Measurements from ENCODE around the gene TTLL12. TPM values are rescaled to one million over a fixed set of nuclear protein-coding genes. Genes with fewer than 3 reads are reported as not detected.

TTLL12 gene
- total and polyA plus RNA-seq, 4 experiments from 2014 or later: 20.8 to 29.6 (median 28.6) TPM

DNA sequence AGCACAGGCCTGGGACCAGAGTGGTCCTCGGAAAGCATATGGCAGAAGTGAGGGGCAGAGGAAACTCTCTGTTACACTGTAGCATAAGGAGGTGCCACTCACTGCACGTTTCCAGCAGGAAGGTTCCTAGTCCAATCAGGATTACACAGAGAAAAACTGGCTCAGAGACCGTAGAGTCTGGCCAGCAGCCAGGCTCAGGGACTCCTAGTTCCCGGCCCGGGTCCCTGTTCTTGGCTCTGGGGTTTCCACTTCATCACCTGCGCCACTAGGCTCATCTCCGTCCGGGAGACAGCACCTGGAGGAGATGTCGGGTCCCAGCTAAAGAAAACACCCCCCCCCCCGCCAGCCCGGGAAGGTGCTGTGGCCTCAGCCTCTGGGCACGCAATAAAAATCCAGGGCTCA, 1.1 kb downstream of the TTLL12 start:
- Mint-ChIP-seq H3K36me3 (peaks cover 0 to 8% of the 10 kb centered on the region in 2 donors), H3K27me3 (no peaks in the 10 kb centered on the region), H3K4me1 (peaks cover 4 to 44% (median 21%) of the 10 kb centered on the region in 4 donors), H3K4me3 (peak overlapping the region; percentile 70 to 80 (median 76)), H3K9me3 (peaks cover 0 to 2% (median 0%) of the 10 kb centered on the region in 8 donors), H3K27ac (peak overlapping the region in 3 of 7 donors; percentile 68 to 87 (median 85))
- Histone ChIP-seq H3K4me1 (ENCODE audit: insufficient read depth, low read length) (peaks cover 24% of the 10 kb centered on the region), H3K27me3 (ENCODE audit: insufficient read depth, low read length) (no peaks in the 10 kb centered on the region), H3K4me3 (ENCODE audit: low read length in 2 of 2) (peak overlapping the region; percentile 2 to 64), H3K36me3 (ENCODE audit: insufficient read depth, low read length) (no peaks in the 10 kb centered on the region), H3K27ac (ENCODE audit: low read depth, low read length) (peak overlapping the region; percentile 69), H3K9me3 (ENCODE audit: control insufficient read depth in 1 of 2, low read length in 2 of 2) (no peaks in the 10 kb centered on the region)
- intact Hi-C loops (cut with micrococcal nuclease): loop anchor here (2.0 to 5.0 kb wide), 3 partner anchors 33 to 1516 kb away; partner anchors contain the start of genes ARFGAP3 and PRR5
- ChIA-PET POLR2A (ENCODE audit: partially characterized antibody) (interaction anchor here (1.0 to 2.8 kb wide), 3 partner anchors 22 to 42 kb away, joined by 4 to 28 read pairs (median 27); partner anchors contain the start of genes MCAT and TSPO), CTCF (ENCODE audit: partially characterized antibody) (no interaction called here)
- DNase-seq: no peak

- Histone ChIP-seq H3K4me1 (ENCODE audit: insufficient read depth, low read length) (peaks cover 24% of the 10 kb centered on the region), H3K4me3 (ENCODE audit: low read length in 2 of 2) (no peak overlapping the region), H3K27me3 (ENCODE audit: insufficient read depth, low read length) (no peaks in the 10 kb centered on the region), H3K9me3 (ENCODE audit: control insufficient read depth in 1 of 2, low read length in 2 of 2) (no peaks in the 10 kb centered on the region), H3K36me3 (ENCODE audit: insufficient read depth, low read length) (peaks cover 12% of the 10 kb centered on the region), H3K27ac (ENCODE audit: low read depth, low read length) (no peak overlapping the region)
- no peaks in the 10 kb centered on the region for H3K27me3 Mint-ChIP-seq
- peaks cover 4 to 18% of the 10 kb centered on the region in 2 donors for H3K36me3 Mint-ChIP-seq
- intact Hi-C loops (cut with micrococcal nuclease): no loop called here
- CTCF ChIA-PET (ENCODE audit: partially characterized antibody): no interaction called here
- peak overlapping the region in 2 of 7 donors; percentile 70 to 87 for H3K27ac Mint-ChIP-seq
- peaks cover 0 to 2% (median 0%) of the 10 kb centered on the region in 8 donors for H3K9me3 Mint-ChIP-seq
- peak overlapping the region in 1 of 8 donors; percentile 45 for H3K4me3 Mint-ChIP-seq
- peak in 1 of 5 donors; percentile 19 for DNase-seq
- H3K4me1 Mint-ChIP-seq: peaks cover 4 to 37% (median 18%) of the 10 kb centered on the region in 4 donors
- POLR2A ChIA-PET (ENCODE audit: partially characterized antibody): no interaction called here
Measured at GRCh38 chr22:43183496-43184277, 3.2 kb downstream of the TTLL12 start.

GRCh38 chr22:43182726-43183125, 4.2 kb downstream of the TTLL12 start:
- intact Hi-C loops (cut with micrococcal nuclease): no loop called here
- DNase-seq: peak in 1 of 5 donors; percentile 36
- Mint-ChIP-seq H3K36me3 (peaks cover 6 to 16% of the 10 kb centered on the region in 2 donors), H3K27ac (peak overlapping the region in 2 of 7 donors; percentile 55 to 57), H3K9me3 (peaks cover 0 to 2% (median 0%) of the 10 kb centered on the region in 8 donors), H3K4me1 (peaks cover 4 to 31% (median 14%) of the 10 kb centered on the region in 4 donors), H3K27me3 (no peaks in the 10 kb centered on the region), H3K4me3 (no peak overlapping the region)
- Histone ChIP-seq H3K36me3 (ENCODE audit: insufficient read depth, low read length) (peaks cover 13% of the 10 kb centered on the region), H3K4me1 (ENCODE audit: insufficient read depth, low read length) (peaks cover 18% of the 10 kb centered on the region), H3K4me3 (ENCODE audit: low read length in 2 of 2) (no peak overlapping the region), H3K27ac (ENCODE audit: low read depth, low read length) (no peak overlapping the region), H3K27me3 (ENCODE audit: insufficient read depth, low read length) (no peaks in the 10 kb centered on the region), H3K9me3 (ENCODE audit: control insufficient read depth in 1 of 2, low read length in 2 of 2) (no peaks in the 10 kb centered on the region)
- POLR2A ChIA-PET (ENCODE audit: partially characterized antibody): no interaction called here
- CTCF ChIA-PET (ENCODE audit: partially characterized antibody): no interaction called here

DNA sequence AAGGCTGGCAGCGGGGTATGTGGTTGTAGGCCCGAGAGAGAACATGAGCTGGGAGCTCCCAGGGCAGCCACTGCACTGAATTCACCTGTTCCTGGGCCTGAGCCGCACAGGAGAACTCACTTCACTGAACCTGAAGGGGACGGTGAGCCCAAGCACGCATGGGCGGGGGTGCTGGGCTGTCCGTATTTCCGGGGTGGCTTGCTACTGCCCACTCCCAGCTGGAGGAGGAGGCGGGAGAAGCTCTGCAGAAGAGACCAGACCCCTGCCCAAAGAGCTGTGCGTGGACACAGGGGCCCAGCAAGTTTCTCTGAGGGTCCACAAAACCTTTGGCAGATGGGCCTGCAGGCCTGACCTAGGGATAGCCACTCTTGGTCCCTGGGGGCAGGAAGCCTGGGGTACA, 4.8 kb downstream of the TTLL12 start:
- peaks cover 4 to 29% (median 12%) of the 10 kb centered on the region in 4 donors for H3K4me1 Mint-ChIP-seq
- intact Hi-C loops (cut with micrococcal nuclease): no loop called here
- POLR2A ChIA-PET (ENCODE audit: partially characterized antibody): no interaction called here
- Histone ChIP-seq H3K27me3 (ENCODE audit: insufficient read depth, low read length) (no peaks in the 10 kb centered on the region), H3K4me3 (ENCODE audit: low read length in 2 of 2) (no peak overlapping the region), H3K9me3 (ENCODE audit: control insufficient read depth in 1 of 2, low read length in 2 of 2) (no peaks in the 10 kb centered on the region), H3K36me3 (ENCODE audit: insufficient read depth, low read length) (peaks cover 13% of the 10 kb centered on the region), H3K4me1 (ENCODE audit: insufficient read depth, low read length) (peaks cover 16% of the 10 kb centered on the region), H3K27ac (ENCODE audit: low read depth, low read length) (no peak overlapping the region)
- H3K36me3 Mint-ChIP-seq: peaks cover 6 to 13% of the 10 kb centered on the region in 2 donors
- no peaks in the 10 kb centered on the region for H3K27me3 Mint-ChIP-seq
- peaks cover 0 to 2% (median 0%) of the 10 kb centered on the region in 8 donors for H3K9me3 Mint-ChIP-seq
- no peak overlapping the region for H3K4me3 Mint-ChIP-seq
- no peak overlapping the region for H3K27ac Mint-ChIP-seq
- CTCF ChIA-PET (ENCODE audit: partially characterized antibody): no interaction called here
- no peak for DNase-seq

- H3K27ac Mint-ChIP-seq: no peak overlapping the region
- peaks cover 13% of the 10 kb centered on the region for H3K36me3 ChIP-seq (ENCODE audit: insufficient read depth, low read length)
Measured at GRCh38 chr22:43181321-43182076, 5.4 kb downstream of the TTLL12 start.

GRCh38 chr22:43180670-43181069, 6.3 kb downstream of the TTLL12 start:
- DNase-seq: no peak
- H3K27ac ChIP-seq (ENCODE audit: low read depth, low read length): no peak overlapping the region
- peaks cover 6 to 13% of the 10 kb centered on the region in 2 donors for H3K36me3 Mint-ChIP-seq
- no peak overlapping the region for H3K27ac Mint-ChIP-seq
- peaks cover 0 to 2% (median 0%) of the 10 kb centered on the region in 8 donors for H3K9me3 Mint-ChIP-seq
- H3K27me3 ChIP-seq (ENCODE audit: insufficient read depth, low read length): no peaks in the 10 kb centered on the region
- no peak overlapping the region for H3K4me3 ChIP-seq (ENCODE audit: low read length in 2 of 2)
- H3K4me1 ChIP-seq (ENCODE audit: insufficient read depth, low read length): peaks cover 9% of the 10 kb centered on the region
- H3K9me3 ChIP-seq (ENCODE audit: control insufficient read depth in 1 of 2, low read length in 2 of 2): no peaks in the 10 kb centered on the region
- intact Hi-C loops (cut with micrococcal nuclease): no loop called here
- no peaks in the 10 kb centered on the region for H3K27me3 Mint-ChIP-seq
- ChIA-PET CTCF (ENCODE audit: partially characterized antibody) (no interaction called here), POLR2A (ENCODE audit: partially characterized antibody) (no interaction called here)
- H3K4me3 Mint-ChIP-seq: no peak overlapping the region
- H3K36me3 ChIP-seq (ENCODE audit: insufficient read depth, low read length): peaks cover 13% of the 10 kb centered on the region
- H3K4me1 Mint-ChIP-seq: peaks cover 3 to 21% (median 8%) of the 10 kb centered on the region in 4 donors

More at GRCh38 chr22:43181321-43182076, 5.4 kb downstream of the TTLL12 start:
- H3K27me3 Mint-ChIP-seq: no peaks in the 10 kb centered on the region
- no peak for DNase-seq
- POLR2A ChIA-PET (ENCODE audit: partially characterized antibody): no interaction called here
- no peak overlapping the region for H3K27ac ChIP-seq (ENCODE audit: low read depth, low read length)
- H3K4me3 ChIP-seq (ENCODE audit: low read length in 2 of 2): no peak overlapping the region
- no peaks in the 10 kb centered on the region for H3K9me3 ChIP-seq (ENCODE audit: control insufficient read depth in 1 of 2, low read length in 2 of 2)
- intact Hi-C loops (cut with micrococcal nuclease): no loop called here
- H3K4me1 ChIP-seq (ENCODE audit: insufficient read depth, low read length): peaks cover 16% of the 10 kb centered on the region
- no peaks in the 10 kb centered on the region for H3K27me3 ChIP-seq (ENCODE audit: insufficient read depth, low read length)
- CTCF ChIA-PET (ENCODE audit: partially characterized antibody): no interaction called here
- H3K9me3 Mint-ChIP-seq: peaks cover 0 to 2% (median 0%) of the 10 kb centered on the region in 8 donors
- H3K4me3 Mint-ChIP-seq: peak overlapping the region in 1 of 8 donors; percentile 55
- H3K36me3 Mint-ChIP-seq: peaks cover 6 to 13% of the 10 kb centered on the region in 2 donors
- H3K4me1 Mint-ChIP-seq: peaks cover 4 to 29% (median 12%) of the 10 kb centered on the region in 4 donors

DNA sequence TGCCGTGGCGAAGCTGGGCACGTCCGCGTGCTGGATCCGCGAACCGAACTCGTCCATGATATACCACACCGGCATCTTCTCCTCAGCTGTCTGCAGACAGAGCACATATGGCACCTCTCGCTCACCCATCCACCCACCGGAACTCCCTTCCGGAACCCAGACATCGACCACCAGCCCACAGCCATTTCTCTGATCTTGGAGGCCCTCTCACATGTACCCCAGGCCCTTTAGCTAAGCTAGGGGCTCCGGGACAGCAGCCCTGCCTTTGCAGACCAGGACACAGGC, 7.1 kb downstream of the TTLL12 start:
- no peak overlapping the region for H3K4me3 ChIP-seq (ENCODE audit: low read length in 2 of 2)
- H3K4me1 ChIP-seq (ENCODE audit: insufficient read depth, low read length): peaks cover 5% of the 10 kb centered on the region
- H3K27me3 Mint-ChIP-seq: no peaks in the 10 kb centered on the region
- intact Hi-C loops (cut with micrococcal nuclease): no loop called here
- ChIA-PET POLR2A (ENCODE audit: partially characterized antibody) (no interaction called here), CTCF (ENCODE audit: partially characterized antibody) (no interaction called here)
- H3K36me3 ChIP-seq (ENCODE audit: insufficient read depth, low read length): peaks cover 16% of the 10 kb centered on the region
- no peak overlapping the region for H3K27ac ChIP-seq (ENCODE audit: low read depth, low read length)
- H3K36me3 Mint-ChIP-seq: peaks cover 6 to 13% of the 10 kb centered on the region in 2 donors
- H3K4me3 Mint-ChIP-seq: no peak overlapping the region
- peak overlapping the region in 2 of 7 donors; percentile 13 to 25 for H3K27ac Mint-ChIP-seq
- H3K9me3 ChIP-seq (ENCODE audit: control insufficient read depth in 1 of 2, low read length in 2 of 2): no peaks in the 10 kb centered on the region
- H3K27me3 ChIP-seq (ENCODE audit: insufficient read depth, low read length): no peaks in the 10 kb centered on the region
- H3K9me3 Mint-ChIP-seq: peaks cover 0 to 2% (median 0%) of the 10 kb centered on the region in 8 donors
- DNase-seq: no peak
- peaks cover 3 to 14% (median 4%) of the 10 kb centered on the region in 4 donors for H3K4me1 Mint-ChIP-seq

Data from CD4-positive, alpha-beta memory T cell (primary cell).